H1 (cell line): Measurements from ENCODE around the gene LAG3. TPM values are rescaled to one million over a fixed set of nuclear protein-coding genes. Genes with fewer than 3 reads are reported as not detected.

Experiments used
- CTCF ChIA-PET: fragments of 300-600 bp; sonication (Branson Sonifier 250); formaldehyde crosslinking; loops from one replicate; lab custom pipeline; 2021; ENCODE audit not compliant: partially characterized antibody; lab: Charles Lee
- POLR2A ChIA-PET: fragments of 300-600 bp; sonication (Branson Sonifier 250); formaldehyde crosslinking; loops from one replicate; lab custom pipeline; 2021; ENCODE audit warnings: inconsistent platforms; ENCODE audit not compliant: partially characterized antibody; lab: Charles Lee
- DNase-seq, 2 experiments: peaks; one replicate each; pipeline versions ENCODE4 v3.0.0 to v3.0.0-alpha.2; 2010 to 2022; ENCODE audit warnings: low spot score in 2 of 2, low read depth in 1 of 2, mixed read lengths in 1 of 2
- FAIRE-seq: peaks from 2 replicates; lab custom pipeline; 2011; peaks lifted over from hg19 to GRCh38; lab: Jason Lieb, UNC
- H2AFZ ChIP-seq: 2 replicates; pipeline ENCODE4 v1.8.1; 2012; ENCODE audit warnings: low read length, inconsistent platforms
- H2AK5ac ChIP-seq: 2 replicates; pipeline ENCODE4 v1.6.1; 2013; ENCODE audit warnings: low read depth, low read length
- H2BK120ac ChIP-seq: replicated peaks from 2 replicates; pipeline ENCODE3; 2013; ENCODE audit warnings: low read depth, low read length, inconsistent platforms
- H2BK12ac ChIP-seq: 2 replicates; pipeline ENCODE4 v1.6.1; 2013; ENCODE audit warnings: low read depth, low read length
- H2BK15ac ChIP-seq: 2 replicates; pipeline ENCODE4 v1.6.1; 2013; ENCODE audit warnings: low read length
- H2BK20ac ChIP-seq: 2 replicates; pipeline ENCODE4 v1.6.1; 2013; ENCODE audit warnings: low read length
- H2BK5ac ChIP-seq: 2 replicates; pipeline ENCODE4 v1.6.1; 2013; ENCODE audit warnings: low read depth, low read length
- H3K14ac ChIP-seq: 2 replicates; pipeline ENCODE4 v1.6.1; 2013; ENCODE audit warnings: inconsistent platforms; ENCODE audit not compliant: insufficient read length
- H3K18ac ChIP-seq: 2 replicates; pipeline ENCODE4 v1.6.1; 2013; ENCODE audit warnings: low read length; ENCODE audit errors: extremely low read depth
- H3K23ac ChIP-seq: 2 replicates; pipeline ENCODE4 v1.6.1; 2013; ENCODE audit warnings: inconsistent platforms; ENCODE audit not compliant: insufficient read length
- H3K23me2 ChIP-seq: 2 replicates; pipeline ENCODE4 v1.6.1; 2013; ENCODE audit warnings: low read depth, low read length
- H3K27ac ChIP-seq: 2 replicates; pipeline ENCODE4 v1.6.1; 2011; ENCODE audit warnings: low read depth, low read length, inconsistent platforms
- H3K27me3 ChIP-seq, 4 experiments: replicated peaks in 1 of 4; 1 replicate in 1 of 4; 2 replicates in 3 of 4; pipeline versions ENCODE4 v1.6.1 to v1.8.1; 2011 to 2013; ENCODE audit warnings: low read length in 3 of 4, mild to moderate bottlenecking in 3 of 4, inconsistent platforms in 2 of 4, mixed read lengths in 2 of 4, moderate library complexity in 1 of 4; ENCODE audit not compliant: control insufficient read depth in 3 of 4, insufficient read depth in 3 of 4; ENCODE audit errors: extremely low read depth in 1 of 4
- H3K36me3 ChIP-seq, 4 experiments: 2 replicates each; pipeline versions ENCODE4 v1.6.1 to v1.8.1; 2011 to 2013; ENCODE audit warnings: mild to moderate bottlenecking in 4 of 4, low read length in 3 of 4, moderate library complexity in 2 of 4, control low read depth in 1 of 4, inconsistent platforms in 1 of 4; ENCODE audit not compliant: insufficient read depth in 4 of 4, control insufficient read depth in 2 of 4
- H3K4ac ChIP-seq: replicated peaks from 2 replicates; pipeline ENCODE3; 2013; ENCODE audit warnings: low read length, low read depth, mixed read lengths, inconsistent platforms; ENCODE audit not compliant: insufficient read length
- H3K4me1 ChIP-seq, 4 experiments: replicated peaks in 1 of 4; 1 replicate in 1 of 4; 2 replicates in 3 of 4; pipeline versions ENCODE4 v1.6.1 to v1.8.1; 2011 to 2013; ENCODE audit warnings: low read length in 3 of 4, inconsistent platforms in 2 of 4, mixed read lengths in 1 of 4; ENCODE audit not compliant: insufficient read depth in 4 of 4, control insufficient read depth in 3 of 4
- H3K4me2 ChIP-seq, 2 experiments: 2 replicates each; pipeline versions ENCODE4 v1.6.1 to v1.8.1; 2011 to 2013; ENCODE audit warnings: low read depth in 2 of 2, low read length in 2 of 2, control low read depth in 1 of 2, inconsistent platforms in 1 of 2, mild to moderate bottlenecking in 1 of 2; ENCODE audit not compliant: insufficient read depth in 1 of 2
- H3K4me3 ChIP-seq, 4 experiments: fragments of 200-600, 300-600 bp in 1 of 4; sonication (generic), shearing (Covaris generic), sonication (Bioruptor Twin) in 1 of 4; 2 replicates each; pipeline versions ENCODE4 v1.5.1 to v1.8.1; 2011 to 2016; ENCODE audit warnings: low read length in 4 of 4, low read depth in 3 of 4, control low read depth in 2 of 4, inconsistent platforms in 2 of 4, mild to moderate bottlenecking in 2 of 4, mixed read lengths in 1 of 4, moderate library complexity in 1 of 4; ENCODE audit not compliant: insufficient read depth in 2 of 4; ENCODE audit errors: extremely low read depth in 1 of 4
- H3K56ac ChIP-seq: replicated peaks from 2 replicates; pipeline ENCODE3; 2013; ENCODE audit warnings: low read depth, mild to moderate bottlenecking, mixed read lengths, low read length, inconsistent platforms; ENCODE audit not compliant: insufficient read length
- H3K79me1 ChIP-seq: 2 replicates; pipeline ENCODE4 v1.6.1; 2013; ENCODE audit warnings: low read depth, low read length, control low read depth
- H3K79me2 ChIP-seq, 2 experiments: 2 replicates each; pipeline versions ENCODE4 v1.6.1 to v1.8.1; 2012 to 2013; ENCODE audit warnings: low read length in 2 of 2, mild to moderate bottlenecking in 2 of 2, inconsistent platforms in 1 of 2; ENCODE audit not compliant: insufficient read depth in 2 of 2, control insufficient read depth in 1 of 2
- H3K9ac ChIP-seq, 4 experiments: replicated peaks in 1 of 4; 1 replicate in 1 of 4; 2 replicates in 3 of 4; pipeline versions ENCODE4 v1.6.1 to v1.8.1; 2011 to 2013; ENCODE audit warnings: low read depth in 3 of 4, low read length in 3 of 4, control low read depth in 2 of 4, mild to moderate bottlenecking in 2 of 4, moderate library complexity in 2 of 4, inconsistent platforms in 1 of 4; ENCODE audit errors: extremely low read depth in 1 of 4
- H3K9me3 ChIP-seq, 2 experiments: 2 replicates each; pipeline versions ENCODE4 v1.6.1 to v1.8.1; 2012 to 2013; ENCODE audit warnings: mild to moderate bottlenecking in 2 of 2, moderate library complexity in 2 of 2, control low read depth in 1 of 2, inconsistent platforms in 1 of 2, low read depth in 1 of 2, low read length in 1 of 2, mixed read lengths in 1 of 2; ENCODE audit not compliant: insufficient read depth in 2 of 2
- H4K20me1 ChIP-seq, 2 experiments: replicated peaks in 1 of 2; 2 replicates each; pipeline versions ENCODE3 to v1.8.1; 2011 to 2013; ENCODE audit warnings: inconsistent platforms in 2 of 2, low read length in 2 of 2, mild to moderate bottlenecking in 1 of 2; ENCODE audit not compliant: insufficient read depth in 2 of 2, control insufficient read depth in 1 of 2
- H4K5ac ChIP-seq: 2 replicates; pipeline ENCODE4 v1.6.1; 2013; ENCODE audit warnings: low read length, low read depth, mixed read lengths, inconsistent platforms; ENCODE audit not compliant: insufficient read length
- H4K8ac ChIP-seq: 2 replicates; pipeline ENCODE4 v1.8.0; 2013; ENCODE audit warnings: mild to moderate bottlenecking, moderate library complexity, low read length, inconsistent platforms; ENCODE audit not compliant: insufficient read depth; ENCODE audit errors: extremely low read depth
- H4K91ac ChIP-seq: replicated peaks from 2 replicates; pipeline ENCODE3; 2013; ENCODE audit warnings: low read length, mixed read lengths, inconsistent platforms; ENCODE audit not compliant: insufficient read length
- CREB1 ChIP-seq: IDR thresholded peaks from 2 replicates; pipeline ENCODE4 v1.6.1; 2012; ENCODE audit warnings: inconsistent platforms
- PHF8 ChIP-seq: fragments of 200-600 bp; sonication (generic); conservative IDR thresholded peaks from 2 replicates; pipeline ENCODE4 v1.7.1; 2012; ENCODE audit warnings: low read depth, mild to moderate bottlenecking, inconsistent platforms, low read length, moderate library complexity
- SRF ChIP-seq: IDR thresholded peaks from 2 replicates; pipeline ENCODE4 v1.6.1; 2011; ENCODE audit warnings: mild to moderate bottlenecking, low read depth, low read length, moderate library complexity
- WGBS, 2 experiments: shearing (Covaris generic) in 1 of 2; methylation state at CpG; one replicate each; pipeline versions ENCODE4 v1.1.6 to v1.1.7; 2013 to 2015; ENCODE audit warnings: low lambda C conversion rate in 2 of 2, mixed read lengths in 2 of 2, inconsistent platforms in 1 of 2, low coverage in 1 of 2, missing lambda C conversion rate in 1 of 2; ENCODE audit not compliant: insufficient replicate concordance in 2 of 2, insufficient coverage in 1 of 2, insufficient read length in 1 of 2; ENCODE audit errors: extremely low coverage in 1 of 2, missing lambda C conversion rate in 1 of 2; 5-methylcytosine and 5-hydroxymethylcytosine counted together
- polyA plus RNA-seq, 7 experiments: library from polyadenylated mRNA; depleted of rRNA in 3 of 7; stranded (reverse) in 5 of 7; unstranded in 2 of 7; fragments of >200 nt in 5 of 7; fragments of 200-250 nt in 2 of 7; gene quantifications; 1 replicate in 5 of 7; 2 replicates in 1 of 7; 4 replicates in 1 of 7; pipeline versions ENCODE4 v1.2.1 to v1.2.3, GENCODE V29; 2011 to 2013; ENCODE audit warnings: missing spikeins in 2 of 7, mixed read lengths in 2 of 7
- total RNA-seq: library from RNA; stranded (reverse); fragmentation: NEBNext Ultra II Directional; extraction: Animal tissue kit (Norgen Biotek cat#: 25700); gene quantifications from 2 replicates; pipeline ENCODE4 v1.2.1, GENCODE V29; 2021
- TF ChIP-seq, protein P1 (sequence below): IDR thresholded peaks from 2 replicates; pipeline ENCODE4 v1.6.1; 2012; ENCODE audit warnings: low read length, inconsistent platforms

Gene LAG3
- total and polyA plus RNA-seq, 2 of the 8 experiments (the other 6 are each of a cell fraction or from before 2014, with no cell fraction given): 1.1 to 3.1 TPM

DNA sequence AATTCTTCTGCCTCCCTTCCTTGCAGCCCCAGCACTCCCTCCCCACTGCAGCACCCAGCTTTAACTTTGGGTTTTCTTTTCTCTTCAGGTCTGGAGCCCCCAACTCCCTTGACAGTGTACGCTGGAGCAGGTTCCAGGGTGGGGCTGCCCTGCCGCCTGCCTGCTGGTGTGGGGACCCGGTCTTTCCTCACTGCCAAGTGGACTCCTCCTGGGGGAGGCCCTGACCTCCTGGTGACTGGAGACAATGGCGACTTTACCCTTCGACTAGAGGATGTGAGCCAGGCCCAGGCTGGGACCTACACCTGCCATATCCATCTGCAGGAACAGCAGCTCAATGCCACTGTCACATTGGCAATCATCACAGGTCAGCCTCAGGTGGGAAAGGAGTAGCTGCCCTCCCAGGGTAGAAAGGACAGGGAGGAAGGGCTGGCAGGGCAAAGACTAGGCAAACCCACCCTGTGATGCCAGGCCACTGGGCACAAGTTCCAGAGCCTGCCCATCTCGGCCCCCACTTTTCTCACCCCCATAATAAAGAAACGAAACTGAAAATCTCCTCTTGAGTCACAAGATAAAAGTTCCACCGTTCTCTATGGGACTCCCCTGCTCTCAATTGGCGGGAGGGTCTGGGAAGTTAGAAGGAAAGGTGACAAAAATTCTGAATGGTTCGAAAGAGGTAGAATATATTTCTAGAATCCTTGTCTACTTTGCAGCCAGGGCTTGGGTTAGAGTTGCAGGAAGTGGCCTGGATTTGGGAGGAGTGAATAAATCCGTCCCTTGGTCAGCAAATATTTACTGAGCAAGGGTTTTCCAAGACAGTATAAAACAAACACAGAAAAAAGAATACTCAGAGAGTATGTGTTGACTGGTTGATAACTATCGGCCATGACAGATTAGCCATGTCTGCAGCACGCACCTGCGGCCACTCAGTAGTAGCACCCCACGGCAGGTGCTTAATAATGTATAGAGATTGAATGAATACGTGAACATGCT, 3.2 kb downstream of the LAG3 start:
- Histone ChIP-seq H3K36me3 (peaks cover 0 to 12% (median 5%) of the 10 kb centered on the region in 4 experiments; a peak in 6 of 8 replicates), H3K4ac (no peak overlapping the region), H3K18ac (0 out of 2 replicates have a peak overlapping the region, but pooled peaks have one; percentile 20), H2BK12ac (no peak overlapping the region), H3K4me3 (no peak overlapping the region), H2BK120ac (no peak overlapping the region), H3K79me2 (no peaks in the 10 kb centered on the region), H3K27ac (no peak overlapping the region), H4K20me1 (peaks cover 0 to 6% of the 10 kb centered on the region in 2 experiments), H3K9me3 (no peaks in the 10 kb centered on the region), H4K8ac (no peak overlapping the region), H3K56ac (no peak overlapping the region), H3K4me1 (peaks cover 5 to 35% (median 25%) of the 10 kb centered on the region in 4 experiments), H3K14ac (no peak overlapping the region), H4K5ac (no peak overlapping the region), H3K27me3 (peaks cover 0 to 36% (median 26%) of the 10 kb centered on the region in 4 experiments; a peak in 5 of 7 replicates), H3K9ac (no peak overlapping the region), H2BK20ac (no peak overlapping the region), H2BK15ac (0 out of 2 replicates have a peak overlapping the region, but pooled peaks have one; percentile 72), H4K91ac (no peak overlapping the region), H2BK5ac (no peak overlapping the region), H3K79me1 (no peaks in the 10 kb centered on the region), H3K4me2 (no peak overlapping the region), H2AFZ (no peak overlapping the region)
- DNase-seq (no peak), FAIRE-seq (no peak)
- WGBS, 2 experiments: 85% methylated on average over 16 of the region's 16 CpGs; no CpG with 5 or more reads in 1 of the 2 experiments
- POLR2A ChIA-PET: interaction anchor here (1.0 to 11.6 kb wide), 9 partner anchors 8 to 92 kb away, joined by 3 to 151 read pairs (median 4); partner anchors contain the start of genes MLF2, PTMS, TPI1 and ZNF384
- no peak for TF ChIP-seq SRF
- TF ChIP-seq CREB1: no peak
- TF ChIP-seq, protein P1, sequence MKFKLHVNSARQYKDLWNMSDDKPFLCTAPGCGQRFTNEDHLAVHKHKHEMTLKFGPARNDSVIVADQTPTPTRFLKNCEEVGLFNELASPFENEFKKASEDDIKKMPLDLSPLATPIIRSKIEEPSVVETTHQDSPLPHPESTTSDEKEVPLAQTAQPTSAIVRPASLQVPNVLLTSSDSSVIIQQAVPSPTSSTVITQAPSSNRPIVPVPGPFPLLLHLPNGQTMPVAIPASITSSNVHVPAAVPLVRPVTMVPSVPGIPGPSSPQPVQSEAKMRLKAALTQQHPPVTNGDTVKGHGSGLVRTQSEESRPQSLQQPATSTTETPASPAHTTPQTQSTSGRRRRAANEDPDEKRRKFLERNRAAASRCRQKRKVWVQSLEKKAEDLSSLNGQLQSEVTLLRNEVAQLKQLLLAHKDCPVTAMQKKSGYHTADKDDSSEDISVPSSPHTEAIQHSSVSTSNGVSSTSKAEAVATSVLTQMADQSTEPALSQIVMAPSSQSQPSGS: no peak
- no peak for TF ChIP-seq PHF8
- TF ChIP-seq, all 59 proteins: peak for 0
- Histone ChIP-seq H3K23ac (no peak overlapping the region), H2AK5ac (0 out of 2 replicates have a peak overlapping the region, but pooled peaks have one; percentile 42), H3K23me2 (peaks cover 15% of the 10 kb centered on the region)
- CTCF ChIA-PET: interaction anchor here (0.9 to 29.6 kb wide), 4 partner anchors 9 to 54 kb away, joined by 3 to 532 read pairs (median 217); partner anchors contain the start of genes GNB3, GPR162, MLF2 and P3H3
